Activated CD4-positive, CD25-positive, alpha-beta regulatory T cell treated with anti-CD3 and anti-CD28 coated beads, Interleukin-2, amount 50 U/mL, for 24 hours (primary cell): Measurements from ENCODE around the gene CARMIL1.
"Not testable (repeated sequence)": the region's sequence is repeated elsewhere in the genome, so short reads cannot be mapped to it uniquely, and the experiment has no call there.

Experiments used
- ATAC-seq, 2 donors: fragments of 150-1000 bp; cut with Tn5 transposase; one replicate each; pipeline ENCODE4 v1.10.0; 2021; ENCODE audit warnings: mild to moderate bottlenecking in 1 of 2, moderate library complexity in 1 of 2

CARMIL1 gene

DNA sequence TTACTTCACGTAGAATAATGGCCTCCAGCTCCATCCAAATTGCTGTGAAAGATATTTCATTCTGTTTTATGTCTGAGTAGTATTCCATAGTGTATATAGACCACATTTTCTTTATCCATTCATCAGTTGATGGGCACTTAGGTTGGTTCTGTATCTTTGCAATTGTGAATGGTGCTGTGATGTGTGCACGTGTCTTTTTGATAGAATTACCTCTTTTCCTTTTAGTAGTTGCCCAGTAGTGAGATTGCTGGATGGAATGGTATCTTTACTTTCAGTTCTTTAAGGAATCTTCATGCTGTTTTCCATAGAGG is 91.8 kb downstream of the CARMIL1 start:
- ATAC-seq: no peak

GRCh38 chr6:25375125-25375524 is 96.0 kb downstream of the CARMIL1 start:
- no peak for ATAC-seq

- no peak for ATAC-seq
These were observed 98.5 kb downstream of the CARMIL1 start for GRCh38 chr6:25377664-25378063.

- no peak for ATAC-seq
These were observed 101.9 kb downstream of the CARMIL1 start for GRCh38 chr6:25381077-25381476.

- not testable (repeated sequence) for ATAC-seq
These were observed 103.3 kb downstream of the CARMIL1 start for GRCh38 chr6:25382476-25382875.

- no peak for ATAC-seq
These were observed 105.1 kb downstream of the CARMIL1 start for GRCh38 chr6:25384234-25384633.

DNA sequence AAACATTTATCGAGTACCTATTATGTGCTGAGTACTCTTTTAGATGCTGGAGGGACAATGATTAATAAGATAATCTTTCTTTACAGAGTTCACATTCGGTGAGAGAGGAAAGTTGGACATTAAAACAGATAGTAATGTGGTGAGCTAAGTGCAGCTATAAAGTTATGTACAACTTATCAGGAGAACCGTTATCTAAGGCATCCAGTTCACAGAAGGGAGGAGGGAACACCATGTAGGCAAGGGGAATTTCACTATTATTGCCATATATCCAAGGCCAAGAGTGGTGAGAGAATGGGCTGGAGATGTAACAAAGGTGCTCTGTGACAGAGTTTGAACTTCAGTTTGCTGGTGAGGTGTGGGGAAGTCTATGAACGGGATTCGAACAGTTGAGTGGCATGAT is 105.8 kb downstream of the CARMIL1 start:
- ATAC-seq: no peak

GRCh38 chr6:25387483-25387882 is 108.3 kb downstream of the CARMIL1 start:
- ATAC-seq: no peak

DNA sequence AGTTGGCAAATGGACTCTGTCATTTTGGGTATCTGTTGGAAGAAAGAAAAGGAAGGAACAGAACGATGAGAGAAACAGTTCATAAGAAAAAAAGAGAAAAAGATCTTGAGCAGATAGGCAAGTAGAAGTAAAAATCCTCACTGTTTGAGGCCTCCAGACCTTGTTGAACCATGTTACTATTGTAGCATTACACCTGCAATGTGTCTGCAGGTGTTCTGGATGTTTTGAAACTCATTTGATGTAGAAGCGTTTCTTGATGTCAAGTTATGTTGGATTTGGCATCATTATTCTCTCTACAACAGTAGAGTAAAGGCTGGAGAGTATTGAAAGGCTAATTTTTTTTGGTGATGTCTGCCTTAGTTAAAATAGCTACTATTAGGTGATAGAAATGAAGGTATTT is 108.7 kb downstream of the CARMIL1 start:
- ATAC-seq: no peak

- ATAC-seq: no peak
These were observed 109.6 kb downstream of the CARMIL1 start for GRCh38 chr6:25388776-25389175.

GRCh38 chr6:25389471-25389870 is 110.3 kb downstream of the CARMIL1 start:
- ATAC-seq: no peak

GRCh38 chr6:25392372-25392771 is 113.2 kb downstream of the CARMIL1 start:
- no peak for ATAC-seq

DNA sequence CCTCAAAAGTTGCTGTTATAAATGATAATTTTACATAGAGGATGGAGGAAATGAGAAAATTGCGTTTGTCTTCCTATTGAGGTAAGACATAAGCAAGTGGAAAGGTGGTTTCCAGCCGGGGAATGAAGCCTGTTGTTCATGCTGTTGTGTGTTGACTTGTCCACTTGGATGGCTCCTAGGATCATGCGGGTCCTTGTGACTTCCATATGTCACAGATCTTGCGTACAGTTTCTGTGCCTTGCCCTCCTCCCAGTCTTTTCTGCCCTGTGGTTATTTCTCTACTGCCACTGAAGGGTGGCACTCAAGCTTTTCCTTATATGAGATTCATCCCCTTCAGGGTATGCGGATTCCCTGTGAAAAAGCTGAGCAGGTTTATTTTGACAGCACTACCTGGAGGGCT is 116.6 kb downstream of the CARMIL1 start:
- ATAC-seq: no peak

GRCh38 chr6:25397406-25397805 is 118.2 kb downstream of the CARMIL1 start:
- ATAC-seq: no peak

DNA sequence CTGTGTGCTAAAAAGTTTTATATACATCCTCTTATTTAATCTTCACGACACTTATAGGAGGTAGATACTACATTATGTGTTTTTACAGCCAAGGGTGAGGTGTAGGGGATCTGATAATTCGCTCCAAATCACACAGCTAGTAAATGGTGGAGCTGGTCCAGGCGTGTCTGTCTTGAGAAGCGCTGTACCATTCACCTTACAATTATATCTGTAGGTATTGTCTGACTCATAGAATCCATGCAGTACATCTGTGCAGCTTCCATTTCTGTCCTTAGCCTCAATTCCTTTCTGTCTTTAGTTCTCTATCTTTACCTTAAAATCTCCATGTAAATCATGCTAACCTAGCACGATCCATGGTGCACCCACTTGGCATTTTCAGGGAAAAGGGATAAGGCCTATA is 120.7 kb downstream of the CARMIL1 start:
- no peak for ATAC-seq

DNA sequence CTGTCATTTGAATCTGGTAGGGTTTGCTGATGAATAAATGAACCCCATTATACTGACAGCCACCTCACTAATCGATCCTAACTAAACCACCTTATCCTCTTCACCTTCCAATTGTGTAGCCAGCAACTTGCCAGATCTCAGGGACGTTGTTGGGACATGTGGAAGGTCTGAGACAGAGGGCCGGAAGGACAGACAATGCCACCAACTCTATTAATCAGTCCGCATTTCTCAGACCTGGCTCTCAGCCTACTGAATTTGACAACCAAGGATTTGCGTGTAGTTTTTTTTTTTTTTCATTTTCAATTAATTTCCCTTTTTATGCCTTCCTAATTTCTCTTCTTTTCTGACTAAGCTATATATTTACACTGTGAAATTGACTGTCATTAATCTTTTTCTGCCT is 122.5 kb downstream of the CARMIL1 start:
- ATAC-seq: no peak

GRCh38 chr6:25402125-25402524 is 123.0 kb downstream of the CARMIL1 start:
- no peak for ATAC-seq

DNA sequence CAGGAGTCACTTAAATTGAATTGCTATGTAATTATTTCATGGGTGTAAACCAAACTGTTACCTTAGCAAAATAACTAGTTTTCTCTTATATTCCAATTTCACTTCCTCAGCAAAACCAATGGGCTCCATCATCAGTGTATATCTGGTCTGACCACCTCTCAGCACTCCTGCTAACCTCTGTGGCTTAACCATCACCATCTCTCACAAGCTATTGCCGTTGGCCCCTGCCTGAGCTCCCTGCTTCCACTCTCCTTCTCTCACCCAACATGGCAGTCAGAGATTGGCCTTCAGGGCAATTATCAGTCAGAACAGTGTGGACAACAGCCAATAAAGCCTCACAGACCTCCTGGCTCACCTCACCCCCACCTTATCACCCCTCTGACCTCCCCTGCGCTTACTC is 124.0 kb downstream of the CARMIL1 start:
- no peak for ATAC-seq

GRCh38 chr6:25404091-25404490 is 124.9 kb downstream of the CARMIL1 start:
- ATAC-seq: no peak

DNA sequence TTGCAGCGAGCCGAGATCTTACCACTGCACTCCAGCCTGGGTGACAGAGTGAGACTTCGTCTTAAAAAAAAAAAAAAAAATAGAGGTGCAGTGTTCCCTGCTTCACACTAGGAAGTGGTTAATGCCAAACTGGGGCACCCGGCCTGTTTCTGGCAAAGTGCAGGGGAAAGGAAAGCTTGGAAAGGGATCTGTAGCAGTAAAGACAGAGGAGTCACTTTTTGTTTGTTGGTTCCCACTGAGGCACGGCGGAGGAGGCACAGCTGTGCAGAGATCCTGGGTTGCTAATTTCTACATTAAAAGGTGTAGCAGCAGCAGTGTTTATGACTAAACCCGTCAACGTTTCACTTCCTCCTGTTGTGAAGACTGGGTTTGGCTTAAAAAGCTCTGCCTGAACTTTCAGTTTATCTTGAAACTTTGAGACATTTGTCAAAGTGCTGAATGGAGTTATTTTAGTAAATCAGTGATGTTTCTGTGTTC is 125.6 kb downstream of the CARMIL1 start:
- peak; percentile 81 to 89 for ATAC-seq

- no peak for ATAC-seq
These were observed 126.3 kb downstream of the CARMIL1 start for GRCh38 chr6:25405442-25405841.

GRCh38 chr6:25407431-25407830 is 128.3 kb downstream of the CARMIL1 start:
- ATAC-seq: no peak

- ATAC-seq: peak in 1 of 2 donors; percentile 22
These were observed 130.9 kb downstream of the CARMIL1 start for GRCh38 chr6:25410102-25410501.

GRCh38 chr6:25411316-25411950 is 132.3 kb downstream of the CARMIL1 start:
- ATAC-seq: no peak

DNA sequence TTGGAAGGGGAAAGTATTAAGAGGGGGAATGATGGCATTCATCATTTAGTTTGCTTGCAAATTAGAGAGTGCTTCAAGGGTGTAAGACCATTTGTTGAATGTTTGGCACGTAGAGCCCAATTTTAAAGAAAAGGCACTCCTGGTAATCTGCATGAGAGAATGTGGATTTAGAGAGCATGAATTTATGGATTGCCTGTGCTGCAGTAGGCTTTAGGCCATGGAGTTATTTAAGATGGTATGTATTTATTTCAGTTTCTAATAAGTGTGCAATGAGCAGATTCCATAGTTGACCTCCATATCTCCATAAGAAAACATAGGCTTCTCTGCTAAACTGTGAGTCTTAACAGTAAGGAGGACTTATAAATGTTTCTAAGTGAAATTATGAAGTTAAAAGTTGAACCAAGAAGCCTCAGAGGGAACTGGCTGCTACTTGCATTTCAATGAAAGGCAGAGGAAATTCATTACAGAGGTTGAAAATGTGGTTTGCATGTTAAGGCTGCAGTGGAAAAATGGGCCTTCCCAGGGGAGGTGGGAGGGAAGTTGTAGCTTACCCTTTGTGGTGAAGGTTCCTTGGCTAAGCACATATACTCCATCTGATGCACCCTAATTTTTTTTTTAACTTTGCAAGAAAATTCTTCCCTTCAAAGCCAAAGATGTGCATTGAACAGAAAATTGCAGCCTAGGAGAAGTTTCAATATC is 134.2 kb downstream of the CARMIL1 start:
- ATAC-seq: no peak
